ENCODE measurements around the gene SSB.
A peak's percentile ranks its signal among the peaks of the same experiment; 100 is the strongest.
"Not testable (repeated sequence)": the region's sequence is repeated elsewhere in the genome, so short reads cannot be mapped to it uniquely, and the experiment has no call there.

SSB gene

DNA sequence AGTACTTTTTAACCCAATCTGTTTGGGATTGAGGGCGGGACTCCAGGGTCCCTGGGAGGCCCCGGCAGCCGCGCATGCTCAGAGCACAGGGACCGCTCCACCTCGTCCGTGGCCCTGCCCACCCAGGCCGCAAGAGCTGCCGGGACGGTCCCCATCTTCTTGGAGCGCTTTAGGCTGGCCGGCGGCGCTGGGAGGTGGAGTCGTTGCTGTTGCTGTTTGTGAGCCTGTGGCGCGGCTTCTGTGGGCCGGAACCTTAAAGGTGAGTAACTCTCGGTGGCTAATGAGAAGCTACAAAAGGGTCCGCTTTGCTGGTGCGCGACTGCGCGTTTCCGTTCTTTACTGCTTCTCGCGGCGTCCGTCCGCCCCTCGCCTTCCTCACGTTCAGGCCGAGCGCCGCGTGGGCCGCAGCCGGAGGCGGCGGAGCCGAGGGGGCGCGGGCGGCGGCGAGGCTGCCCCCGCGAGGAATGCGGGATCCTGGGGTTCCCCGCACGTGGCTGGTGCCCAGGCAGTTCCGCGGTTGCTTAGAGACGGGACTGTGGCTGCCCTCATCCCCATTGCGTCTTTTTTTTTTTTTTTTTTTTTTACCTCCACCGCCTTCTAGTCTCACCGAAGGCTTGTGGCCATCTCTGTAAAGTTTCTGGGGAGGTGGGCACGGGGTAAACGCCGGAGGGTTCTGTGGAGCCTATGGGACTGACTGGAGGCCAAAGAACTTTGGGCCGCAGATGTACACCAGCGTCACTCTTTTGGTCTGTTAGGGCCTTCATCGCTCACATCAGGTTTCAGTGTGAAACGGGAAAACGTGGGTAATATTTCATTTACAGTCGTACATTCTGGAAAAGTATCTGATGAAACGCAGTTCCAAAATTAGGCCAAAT lies at the start of gene SSB:
SSB (plus strand) TSS at position 154 of the 875 bp plus-strand sequence. CDS start 2,090 bp downstream, outside the sequence.
- DNase-seq: peak; percentile 66

- no peak for DNase-seq
Observed at GRCh38 chr2:169752752-169753151, 45.9 kb upstream of the SSB start.

GRCh38 chr2:169755083-169755870 lies 43.4 kb upstream of the SSB start:
- DNase-seq: no peak

- DNase-seq: no peak
Observed at GRCh38 chr2:169756342-169756741, 42.3 kb upstream of the SSB start.

- DNase-seq: no peak
Observed at GRCh38 chr2:169757356-169757755, 41.3 kb upstream of the SSB start.

GRCh38 chr2:169757778-169758177 lies 40.9 kb upstream of the SSB start:
- DNase-seq: no peak

- DNase-seq: no peak
Observed at GRCh38 chr2:169759987-169760386, 38.7 kb upstream of the SSB start.

- DNase-seq: not testable (repeated sequence)
Observed at GRCh38 chr2:169760798-169761197, 37.9 kb upstream of the SSB start.

GRCh38 chr2:169761251-169761969 lies 37.3 kb upstream of the SSB start:
- DNase-seq: no peak

DNA sequence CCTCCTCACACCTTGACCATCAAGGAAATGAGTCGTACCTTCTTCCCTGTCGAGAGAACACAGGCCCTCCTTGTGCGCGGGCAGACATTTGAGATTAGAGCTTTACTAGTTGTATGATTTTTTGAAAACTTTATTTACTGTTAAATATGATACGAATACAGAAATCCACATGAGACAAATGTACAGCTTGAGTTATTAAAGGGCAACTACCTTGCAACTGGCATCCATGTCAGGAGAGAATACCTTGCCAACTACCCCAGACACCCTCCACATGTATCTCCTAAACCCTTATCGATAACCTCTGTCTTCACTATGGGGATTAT lies 36.7 kb upstream of the SSB start:
- no peak for DNase-seq

DNA sequence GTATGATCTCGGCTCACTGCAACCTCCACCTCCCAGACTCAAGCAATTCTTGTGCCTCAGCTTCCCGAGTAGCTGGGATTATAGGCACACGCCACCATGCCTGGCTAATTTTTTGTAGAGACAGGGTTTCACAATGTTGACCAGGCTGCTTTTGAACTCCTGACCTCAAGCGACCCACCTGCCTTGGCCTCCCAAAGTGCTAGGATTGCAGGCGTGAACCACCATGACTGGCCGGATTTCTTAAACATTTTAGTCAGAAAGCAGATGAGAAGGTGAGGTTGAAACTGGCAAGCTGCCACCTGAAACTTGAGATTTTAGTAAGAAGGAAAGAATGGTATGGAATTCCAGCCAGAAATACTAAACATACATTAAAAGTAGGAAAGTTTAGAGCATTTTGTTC lies 33.1 kb upstream of the SSB start:
- no peak for DNase-seq

- DNase-seq: peak; percentile 44
Observed at GRCh38 chr2:169767243-169767888, 31.3 kb upstream of the SSB start.

DNA sequence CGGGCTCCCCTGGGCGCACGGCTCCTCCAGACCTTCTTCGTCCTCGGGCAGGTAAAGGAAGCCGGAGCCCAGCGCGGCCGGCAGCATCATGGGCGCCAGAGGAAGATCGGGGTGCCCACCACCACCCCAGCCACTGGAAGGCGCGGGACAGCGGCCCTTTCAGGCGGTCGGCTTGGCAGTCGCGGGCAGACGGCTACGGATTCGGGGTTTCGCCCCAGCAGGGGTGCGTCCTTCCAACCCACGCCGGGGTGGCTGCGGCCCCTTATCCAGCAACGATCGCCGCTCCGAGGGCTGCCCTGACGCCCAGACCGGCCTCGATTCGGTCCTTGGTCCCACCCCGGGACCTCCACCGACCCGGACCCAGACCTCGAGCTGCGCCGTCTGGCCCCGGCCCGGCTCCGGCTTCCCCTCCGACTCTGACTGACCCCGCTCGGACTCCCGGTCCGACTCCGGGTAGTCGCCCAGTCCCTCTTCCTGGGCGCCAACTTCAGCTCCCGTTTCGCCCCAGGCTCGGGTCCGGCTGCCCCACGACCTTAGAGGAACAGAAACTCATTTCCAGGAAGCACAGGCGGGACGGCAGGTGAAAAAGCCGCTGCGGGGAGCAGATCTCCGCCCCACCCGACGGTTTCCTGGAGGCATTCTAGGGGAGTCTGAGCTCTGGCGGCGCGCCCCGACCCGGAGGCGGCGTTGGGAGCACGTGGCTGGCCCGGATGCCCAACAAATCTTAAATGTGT lies 30.2 kb upstream of the SSB start:
- DNase-seq: no peak

- no peak for DNase-seq
Observed at GRCh38 chr2:169771021-169771420, 27.6 kb upstream of the SSB start.

GRCh38 chr2:169771612-169772011 lies 27.1 kb upstream of the SSB start:
- no peak for DNase-seq

DNA sequence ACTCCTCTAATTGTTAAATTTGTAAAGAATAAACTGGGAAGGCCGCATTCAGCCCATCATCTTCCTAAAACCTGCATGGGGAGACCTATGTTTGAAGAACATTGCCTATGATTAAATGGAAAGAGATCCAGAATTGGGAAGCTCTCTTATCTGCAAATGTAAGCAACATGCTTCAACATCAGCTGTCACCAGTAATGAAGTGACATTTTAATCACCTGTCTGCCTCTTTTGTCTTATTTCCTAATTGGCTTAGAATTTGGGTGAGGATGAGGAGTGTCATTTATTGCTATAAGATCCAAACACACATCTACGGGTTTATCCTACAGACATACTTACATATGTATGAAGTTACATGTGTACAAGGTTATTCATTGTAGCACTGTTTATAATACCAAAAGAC lies 26.0 kb upstream of the SSB start:
- no peak for DNase-seq

- no peak for DNase-seq
Observed at GRCh38 chr2:169775354-169775753, 23.3 kb upstream of the SSB start.

- no peak for DNase-seq
Observed at GRCh38 chr2:169775765-169776164, 22.9 kb upstream of the SSB start.

DNA sequence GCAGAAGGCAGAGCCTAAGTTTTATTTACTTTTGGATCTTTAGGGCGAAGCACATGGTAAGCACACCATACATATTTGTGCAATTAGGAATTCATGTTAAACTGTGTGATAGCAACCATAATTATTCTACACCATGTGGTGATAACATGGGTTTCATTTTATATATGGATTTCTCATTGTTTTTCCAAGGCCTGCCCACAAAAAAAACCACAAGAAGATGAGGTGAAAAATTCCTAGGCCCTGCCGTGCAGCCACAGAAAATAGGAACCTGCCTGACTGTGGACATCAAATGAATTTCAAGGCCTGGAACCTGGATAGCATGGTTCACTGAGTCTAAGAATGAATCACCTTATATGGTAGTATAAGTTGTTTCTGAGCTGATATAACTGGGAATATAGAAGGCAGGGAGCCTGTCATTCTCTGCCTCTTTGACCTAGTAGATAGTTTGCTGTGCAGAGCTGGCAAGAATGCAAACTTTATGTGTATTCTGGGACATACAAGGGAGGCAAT lies 22.4 kb upstream of the SSB start:
- DNase-seq: no peak

- DNase-seq: no peak
Observed at GRCh38 chr2:169778446-169778845, 20.2 kb upstream of the SSB start.

DNA sequence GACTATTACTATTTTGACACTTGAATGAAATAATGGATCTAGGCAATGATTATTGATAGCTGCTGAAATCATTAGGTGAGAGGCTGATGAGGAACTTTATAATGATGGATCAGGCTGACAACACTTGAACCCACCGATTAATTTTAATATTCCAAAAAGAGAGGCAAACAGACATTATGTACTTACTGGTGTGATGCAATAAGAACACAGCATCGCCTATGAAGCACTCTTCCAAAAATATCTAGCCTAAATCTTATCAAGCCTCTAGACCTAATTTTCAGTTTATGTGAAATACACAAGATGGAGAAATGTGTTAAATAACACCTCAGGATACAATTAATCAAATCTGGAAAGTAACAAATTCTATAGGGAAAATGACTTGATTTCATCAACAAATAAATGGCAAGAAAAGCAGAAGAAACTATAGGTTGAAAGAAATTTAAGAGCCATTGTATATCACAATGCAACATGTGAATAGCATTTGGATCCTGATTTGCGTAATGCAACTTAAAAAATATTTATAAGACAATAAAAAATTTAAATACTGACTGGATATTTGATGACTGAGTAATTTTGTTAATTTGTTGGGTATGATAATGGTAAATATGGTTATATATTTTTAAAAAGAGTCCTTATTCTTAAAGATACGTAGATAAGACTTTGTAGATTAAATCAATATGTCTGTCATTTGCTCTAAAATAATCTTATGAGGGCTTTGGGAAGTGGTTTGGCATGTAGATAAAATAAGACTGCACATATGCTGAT lies 17.2 kb upstream of the SSB start:
- no peak for DNase-seq

All from 8988T (cell line).